Measurements from ENCODE around the gene PLCXD1. TPM values are rescaled to one million over a fixed set of nuclear protein-coding genes. Genes with fewer than 3 reads are reported as not detected.

PLCXD1 gene
- total RNA-seq, 4 donors from 2014 or later, result 3.7 to 7.9 (median 6.3) TPM

- no peak for DNase-seq
- Histone ChIP-seq H3K4me3 (replicated peaks in 1 of 3) (no peak overlapping the region), H3K4me1 (no peaks in the 10 kb centered on the region), H3K27me3 (no peaks in the 10 kb centered on the region), H3K36me3 (no peaks in the 10 kb centered on the region), H3K9me3 (no peaks in the 10 kb centered on the region), H3K27ac (no peak overlapping the region)
- no peak for TF ChIP-seq CTCF (IDR thresholded peaks at IDR 0.05)
- no peak for TF ChIP-seq POLR2A (IDR thresholded peaks at IDR 0.05)
- intact Hi-C loops (cut with DNase I), result no loop called here
- WGBS, 2 donors, result 73 to 81% methylated on average over 10 to 16 of the region's 21 CpGs
Measured at GRCh38 chrX:257681-258289, 23.4 kb upstream of the PLCXD1 start.

GRCh38 chrX:258291-259040 lies 22.7 kb upstream of the PLCXD1 start:
- Histone ChIP-seq H3K9me3 (no peaks in the 10 kb centered on the region), H3K36me3 (no peaks in the 10 kb centered on the region), H3K4me1 (no peaks in the 10 kb centered on the region), H3K27ac (no peak overlapping the region), H3K4me3 (replicated peaks in 1 of 3) (no peak overlapping the region), H3K27me3 (no peaks in the 10 kb centered on the region)
- TF ChIP-seq CTCF (IDR thresholded peaks at IDR 0.05) (no peak), POLR2A (IDR thresholded peaks at IDR 0.05) (no peak)
- no peak for DNase-seq
- intact Hi-C loops (cut with DNase I), result no loop called here
- 74 to 79% methylated on average over 3 to 7 of the region's 8 CpGs for WGBS, 2 donors

- no peaks in the 10 kb centered on the region for H3K27me3 ChIP-seq
- intact Hi-C loops (cut with DNase I), result no loop called here
- TF ChIP-seq CTCF (IDR thresholded peaks at IDR 0.05) (no peak), POLR2A (IDR thresholded peaks at IDR 0.05) (no peak)
- DNase-seq, result no peak
- H3K27ac ChIP-seq, result no peak overlapping the region
- no peaks in the 10 kb centered on the region for H3K9me3 ChIP-seq
- H3K4me1 ChIP-seq, result no peaks in the 10 kb centered on the region
- no peaks in the 10 kb centered on the region for H3K36me3 ChIP-seq
- WGBS, 2 donors, result 62 to 74% methylated on average over 21 of the region's 21 CpGs
- no peak overlapping the region for H3K4me3 ChIP-seq (replicated peaks in 1 of 3)
Measured at GRCh38 chrX:259692-260355, 21.4 kb upstream of the PLCXD1 start.

- no peaks in the 10 kb centered on the region for H3K4me1 ChIP-seq
- no peak for DNase-seq
- H3K4me3 ChIP-seq (replicated peaks in 1 of 3), result no peak overlapping the region
- no peaks in the 10 kb centered on the region for H3K27me3 ChIP-seq
- H3K9me3 ChIP-seq, result no peaks in the 10 kb centered on the region
- WGBS, 2 donors, result 64 to 67% methylated on average over 29 to 31 of the region's 32 CpGs
- H3K36me3 ChIP-seq, result no peaks in the 10 kb centered on the region
- intact Hi-C loops (cut with DNase I), result no loop called here
- TF ChIP-seq CTCF (IDR thresholded peaks at IDR 0.05) (no peak), POLR2A (IDR thresholded peaks at IDR 0.05) (no peak)
- no peak overlapping the region for H3K27ac ChIP-seq
Measured at GRCh38 chrX:261167-261918, 19.8 kb upstream of the PLCXD1 start.

All from thyroid gland (tissue), 4 donors.